Measurements from ENCODE around the gene LRP8.

LRP8 gene

DNA sequence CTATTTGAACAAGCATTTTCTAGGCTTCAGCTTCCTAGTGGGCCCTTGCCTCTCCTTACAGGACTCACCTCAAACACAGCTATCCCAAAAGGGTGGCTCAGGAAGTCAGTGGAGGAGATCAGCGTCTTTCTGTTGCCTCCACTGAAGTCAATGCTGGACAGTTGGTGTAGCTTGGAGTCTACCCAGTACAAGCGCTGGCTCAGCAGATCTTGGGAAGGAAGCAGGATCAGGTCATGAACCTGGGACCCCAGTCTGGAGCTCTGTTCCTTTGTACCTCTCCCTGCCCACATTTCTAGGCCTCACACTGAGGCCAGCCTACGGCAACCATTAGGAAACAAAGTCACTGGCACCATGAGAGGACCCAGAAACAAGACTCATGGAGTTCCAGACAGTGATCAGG lies 65.9 kb downstream of the LRP8 start:
- Histone ChIP-seq H3K9me3 (ENCODE audit: severe bottlenecking) (no peaks in the 10 kb centered on the region), H3K27me3 (ENCODE audit: insufficient read depth, low read depth, severe bottlenecking) (no peaks in the 10 kb centered on the region)

DNA sequence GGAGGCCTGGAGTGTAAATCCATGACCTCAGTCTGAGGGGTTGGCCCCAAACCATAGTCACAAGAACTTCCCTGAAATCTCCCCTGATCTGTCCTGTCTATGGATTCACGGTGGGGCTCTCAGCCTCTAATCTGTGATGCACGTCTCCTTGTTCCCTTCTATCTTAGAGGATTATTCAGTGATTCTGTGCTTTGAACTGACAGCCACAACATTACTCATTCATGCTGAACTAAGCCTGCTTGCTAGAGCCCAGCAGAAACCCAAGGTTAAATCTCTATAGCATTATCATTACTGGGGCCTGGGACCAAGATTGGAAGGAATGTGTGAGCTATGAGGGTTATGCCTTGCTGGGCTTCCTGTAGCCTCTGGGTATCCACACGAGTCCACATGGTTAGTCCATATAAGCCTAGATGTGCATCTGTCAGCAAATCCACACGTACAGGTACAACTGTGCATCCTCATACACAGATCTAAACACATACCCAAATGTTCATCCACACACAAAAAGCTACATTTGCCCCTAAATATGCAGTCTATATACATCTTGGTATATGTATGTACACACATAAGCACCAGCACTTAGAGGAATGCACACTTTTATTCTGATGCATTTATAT lies 67.1 kb downstream of the LRP8 start:
- peak overlapping the region; percentile 13; the same call in 1 of the 2 replicates for H3K27ac ChIP-seq
- DNase-seq, result peak; percentile 75
- no peak for TF ChIP-seq CTCF (IDR thresholded peaks at IDR 0.05; ENCODE audit: low read depth, low read length)
- no peaks in the 10 kb centered on the region for H3K27me3 ChIP-seq (ENCODE audit: insufficient read depth, low read depth, severe bottlenecking)
- no peak overlapping the region for H3K4me3 ChIP-seq (ENCODE audit: low read depth, low read length)
- no peaks in the 10 kb centered on the region for H3K9me3 ChIP-seq (ENCODE audit: severe bottlenecking)
- H3K36me3 ChIP-seq, result peaks cover 95% of the 10 kb centered on the region

More for the DNA sequence above, 65.9 kb downstream of the LRP8 start:
- no peak for DNase-seq
- no peak overlapping the region for H3K4me3 ChIP-seq (ENCODE audit: low read depth, low read length)
- peak overlapping the region; percentile 31; the same call in 1 of the 2 replicates for H3K27ac ChIP-seq
- no peak for TF ChIP-seq CTCF (IDR thresholded peaks at IDR 0.05; ENCODE audit: low read depth, low read length)
- peaks cover 95% of the 10 kb centered on the region for H3K36me3 ChIP-seq

- Histone ChIP-seq H3K36me3 (peaks cover 95% of the 10 kb centered on the region), H3K27ac (peak overlapping the region; percentile 28), H3K27me3 (ENCODE audit: insufficient read depth, low read depth, severe bottlenecking) (no peaks in the 10 kb centered on the region), H3K4me3 (ENCODE audit: low read depth, low read length) (no peak overlapping the region), H3K9me3 (ENCODE audit: severe bottlenecking) (no peaks in the 10 kb centered on the region)
- no peak for TF ChIP-seq CTCF (IDR thresholded peaks at IDR 0.05; ENCODE audit: low read depth, low read length)
- no peak for DNase-seq
Observed at GRCh38 chr1:53259932-53260331, 67.9 kb downstream of the LRP8 start.

GRCh38 chr1:53258216-53258615 lies 69.7 kb downstream of the LRP8 start:
- Histone ChIP-seq H3K36me3 (peaks cover 95% of the 10 kb centered on the region), H3K27ac (no peak overlapping the region), H3K9me3 (ENCODE audit: severe bottlenecking) (no peaks in the 10 kb centered on the region), H3K4me3 (ENCODE audit: low read depth, low read length) (no peak overlapping the region), H3K27me3 (ENCODE audit: insufficient read depth, low read depth, severe bottlenecking) (no peaks in the 10 kb centered on the region)
- no peak for DNase-seq
- no peak for TF ChIP-seq CTCF (IDR thresholded peaks at IDR 0.05; ENCODE audit: low read depth, low read length)

DNA sequence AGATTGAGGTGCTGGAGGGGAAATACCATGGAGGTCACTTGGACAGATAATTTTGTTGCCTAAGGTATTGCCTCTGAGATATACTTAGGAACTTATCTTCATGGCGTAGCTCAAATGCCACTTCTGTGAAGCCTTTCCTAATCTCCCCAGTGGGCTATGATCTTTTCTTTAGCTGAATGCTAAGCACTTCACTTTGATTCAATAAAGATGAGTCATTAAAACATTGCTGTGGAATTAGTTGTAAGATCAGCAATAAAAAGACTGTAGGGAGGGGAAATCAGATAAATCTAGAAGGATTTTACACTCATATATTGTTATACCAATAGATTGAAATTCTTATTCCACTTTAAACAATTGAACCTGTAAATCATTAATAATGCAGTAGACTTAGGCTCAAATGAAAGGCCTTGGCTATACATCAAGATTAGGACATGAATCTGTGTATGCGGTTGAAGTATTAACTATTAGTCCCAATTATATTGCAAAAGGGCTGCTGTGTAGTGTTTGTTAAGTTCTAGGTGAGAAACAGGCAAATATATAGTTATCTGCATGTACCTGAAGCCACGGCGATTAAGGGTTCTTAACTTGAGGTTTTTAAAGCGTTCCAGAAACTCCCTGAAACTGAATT lies 70.3 kb downstream of the LRP8 start:
- TF ChIP-seq CTCF (IDR thresholded peaks at IDR 0.05; ENCODE audit: low read depth, low read length), result no peak
- H3K27ac ChIP-seq, result no peak overlapping the region
- DNase-seq, result no peak
- peaks cover 89% of the 10 kb centered on the region for H3K36me3 ChIP-seq
- no peak overlapping the region for H3K4me3 ChIP-seq (ENCODE audit: low read depth, low read length)
- H3K27me3 ChIP-seq (ENCODE audit: insufficient read depth, low read depth, severe bottlenecking), result no peaks in the 10 kb centered on the region
- no peaks in the 10 kb centered on the region for H3K9me3 ChIP-seq (ENCODE audit: severe bottlenecking)

Data from WERI-Rb-1 (cell line).